LNCaP clone FGC (cell line): ENCODE measurements around the gene ARFGAP1.

Experiments used
- DNase-seq: peaks from one replicate; pipeline ENCODE4 v3.0.0-alpha.2; 2011; ENCODE audit warnings: low read depth
- H3K4me3 ChIP-seq: 2 replicates; pipeline ENCODE4 v1.5.1; 2011; ENCODE audit warnings: mild to moderate bottlenecking, low read depth, low read length, control low read depth
- TF ChIP-seq, protein P1 (sequence below): IDR thresholded peaks from 2 replicates; pipeline ENCODE4 v1.5.1; 2012; ENCODE audit warnings: mild to moderate bottlenecking; ENCODE audit not compliant: control insufficient read depth, insufficient read depth; ENCODE audit errors: extremely low read depth

The ARFGAP1 gene

DNA sequence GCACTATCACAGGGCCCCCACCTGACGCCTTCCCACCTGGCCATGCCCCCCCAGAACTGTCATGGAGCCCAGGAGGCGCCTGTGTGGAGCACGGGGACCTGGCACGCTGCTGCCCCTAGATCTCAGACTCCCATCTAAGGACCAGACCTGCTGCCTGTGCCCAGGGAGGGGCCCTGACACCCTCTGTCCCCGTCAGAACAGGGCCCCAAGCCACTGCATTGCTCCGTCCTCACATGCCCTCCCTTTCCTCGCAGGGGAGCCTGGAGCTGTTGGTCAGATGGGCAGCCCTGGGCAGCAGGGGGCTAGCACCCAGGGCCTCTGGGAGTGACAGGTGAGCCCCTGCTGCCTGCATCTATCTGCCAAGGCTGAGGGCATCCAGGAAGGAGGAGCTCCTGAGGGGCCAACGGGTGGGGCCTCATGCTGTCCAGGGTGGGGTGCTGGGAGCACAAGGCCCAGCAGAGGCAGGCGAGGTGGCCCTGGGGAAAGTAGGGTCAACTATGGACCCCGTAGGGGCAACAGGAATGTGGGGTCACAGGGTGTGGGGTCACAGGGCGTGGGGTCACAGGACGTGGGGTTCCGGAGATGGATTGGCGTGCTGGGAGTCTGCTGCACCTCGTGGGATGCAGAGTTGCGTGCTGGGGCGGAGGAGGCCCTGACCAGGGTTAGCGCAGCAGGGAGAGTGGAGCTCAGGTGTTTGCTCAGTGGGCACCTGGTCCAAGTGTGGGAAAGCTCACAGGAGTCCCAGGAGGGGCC lies 56.9 kb downstream of the ARFGAP1 start:
- DNase-seq = no peak
- TF ChIP-seq, protein P1, sequence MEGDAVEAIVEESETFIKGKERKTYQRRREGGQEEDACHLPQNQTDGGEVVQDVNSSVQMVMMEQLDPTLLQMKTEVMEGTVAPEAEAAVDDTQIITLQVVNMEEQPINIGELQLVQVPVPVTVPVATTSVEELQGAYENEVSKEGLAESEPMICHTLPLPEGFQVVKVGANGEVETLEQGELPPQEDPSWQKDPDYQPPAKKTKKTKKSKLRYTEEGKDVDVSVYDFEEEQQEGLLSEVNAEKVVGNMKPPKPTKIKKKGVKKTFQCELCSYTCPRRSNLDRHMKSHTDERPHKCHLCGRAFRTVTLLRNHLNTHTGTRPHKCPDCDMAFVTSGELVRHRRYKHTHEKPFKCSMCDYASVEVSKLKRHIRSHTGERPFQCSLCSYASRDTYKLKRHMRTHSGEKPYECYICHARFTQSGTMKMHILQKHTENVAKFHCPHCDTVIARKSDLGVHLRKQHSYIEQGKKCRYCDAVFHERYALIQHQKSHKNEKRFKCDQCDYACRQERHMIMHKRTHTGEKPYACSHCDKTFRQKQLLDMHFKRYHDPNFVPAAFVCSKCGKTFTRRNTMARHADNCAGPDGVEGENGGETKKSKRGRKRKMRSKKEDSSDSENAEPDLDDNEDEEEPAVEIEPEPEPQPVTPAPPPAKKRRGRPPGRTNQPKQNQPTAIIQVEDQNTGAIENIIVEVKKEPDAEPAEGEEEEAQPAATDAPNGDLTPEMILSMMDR = no peak
- no peak overlapping the region for H3K4me3 ChIP-seq

DNA sequence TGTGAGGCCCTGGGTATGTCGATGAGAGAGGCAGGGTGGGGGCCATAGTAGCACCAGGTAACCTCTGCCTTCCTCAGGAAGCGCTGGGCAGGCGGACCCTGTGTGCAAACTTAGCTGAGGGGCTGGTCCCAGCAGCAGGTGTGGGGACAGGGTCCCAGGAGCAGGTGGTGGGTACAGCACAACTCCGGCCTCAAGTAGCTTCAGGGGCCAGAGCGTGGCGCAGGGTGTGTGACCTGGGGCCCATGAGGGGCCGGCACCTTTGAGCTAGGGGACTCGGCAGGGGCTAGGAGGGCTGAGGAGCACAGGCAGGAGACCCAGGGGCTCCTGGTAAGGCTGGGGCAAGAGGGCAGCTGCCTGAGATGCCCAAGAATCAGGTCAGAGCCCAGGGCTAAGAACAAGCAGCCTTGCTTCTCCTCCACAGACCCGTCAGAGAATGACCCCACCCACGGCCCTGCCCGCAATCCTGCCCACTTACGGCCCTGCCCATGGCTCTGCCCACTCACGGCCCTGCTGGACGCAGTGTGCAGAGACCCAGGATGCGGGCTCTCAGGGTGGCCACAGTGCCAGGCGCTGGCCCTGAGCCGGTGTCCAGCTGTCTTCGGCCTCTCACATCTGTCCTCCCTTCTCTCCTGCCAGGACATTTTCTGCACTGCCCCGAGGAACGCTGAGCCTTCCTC lies 57.6 kb downstream of the ARFGAP1 start:
- no peak for DNase-seq
- TF ChIP-seq, protein P1 = no peak
- H3K4me3 ChIP-seq = no peak overlapping the region

DNA sequence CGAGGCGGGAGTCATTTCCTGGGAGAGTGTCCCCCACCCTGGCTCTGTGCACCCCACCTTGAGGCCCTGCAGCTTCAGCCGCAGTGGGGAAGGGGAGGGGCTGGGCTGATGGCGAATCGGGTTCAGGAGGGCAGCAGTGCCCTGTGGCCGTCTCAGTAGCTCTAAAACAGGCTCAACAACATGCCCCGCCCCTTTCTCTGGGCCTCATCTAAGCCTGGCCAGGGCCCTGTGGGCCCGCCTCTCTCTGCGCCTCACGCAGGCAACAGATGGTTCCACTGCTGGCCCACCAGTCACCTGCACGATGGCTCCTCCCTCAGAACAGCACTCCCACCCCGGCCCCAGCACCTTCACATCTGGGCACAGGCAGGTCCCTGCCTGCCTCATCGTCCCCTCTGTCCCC lies 58.3 kb downstream of the ARFGAP1 start:
- TF ChIP-seq, protein P1 = no peak
- H3K4me3 ChIP-seq = no peak overlapping the region
- DNase-seq = no peak

DNA sequence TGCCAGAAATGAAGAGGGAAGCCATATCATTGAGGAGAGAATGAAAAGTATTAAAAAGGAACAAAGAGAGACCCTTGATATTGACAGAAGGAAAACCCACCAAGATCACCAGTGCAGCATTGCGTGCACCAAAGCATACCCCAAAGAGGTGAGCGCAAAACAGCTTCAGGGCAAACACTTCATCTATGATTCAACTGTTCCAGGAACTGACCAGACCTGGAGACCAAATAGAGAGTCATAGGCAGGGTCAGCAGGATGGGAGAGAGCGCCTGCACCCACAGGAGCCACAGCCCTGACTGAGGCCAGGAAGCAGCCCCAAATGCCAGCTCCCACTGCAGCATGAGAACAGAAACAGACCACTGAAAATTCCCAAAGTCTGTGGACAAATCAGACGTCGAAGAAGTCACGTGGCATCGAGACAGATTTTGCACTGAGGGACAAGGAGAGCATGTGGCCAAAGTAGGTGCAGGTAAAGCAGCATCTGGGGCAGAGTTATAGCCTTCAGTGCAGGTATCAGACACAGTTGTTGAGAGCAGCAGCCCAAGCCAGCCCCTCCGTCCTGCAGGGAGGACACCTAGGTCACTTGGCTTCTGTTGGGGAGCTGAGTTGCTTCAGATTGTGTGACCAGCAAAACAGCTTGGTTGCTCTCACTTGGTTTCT lies 59.3 kb downstream of the ARFGAP1 start:
- DNase-seq = no peak
- TF ChIP-seq, protein P1 = no peak
- H3K4me3 ChIP-seq = no peak overlapping the region

DNA sequence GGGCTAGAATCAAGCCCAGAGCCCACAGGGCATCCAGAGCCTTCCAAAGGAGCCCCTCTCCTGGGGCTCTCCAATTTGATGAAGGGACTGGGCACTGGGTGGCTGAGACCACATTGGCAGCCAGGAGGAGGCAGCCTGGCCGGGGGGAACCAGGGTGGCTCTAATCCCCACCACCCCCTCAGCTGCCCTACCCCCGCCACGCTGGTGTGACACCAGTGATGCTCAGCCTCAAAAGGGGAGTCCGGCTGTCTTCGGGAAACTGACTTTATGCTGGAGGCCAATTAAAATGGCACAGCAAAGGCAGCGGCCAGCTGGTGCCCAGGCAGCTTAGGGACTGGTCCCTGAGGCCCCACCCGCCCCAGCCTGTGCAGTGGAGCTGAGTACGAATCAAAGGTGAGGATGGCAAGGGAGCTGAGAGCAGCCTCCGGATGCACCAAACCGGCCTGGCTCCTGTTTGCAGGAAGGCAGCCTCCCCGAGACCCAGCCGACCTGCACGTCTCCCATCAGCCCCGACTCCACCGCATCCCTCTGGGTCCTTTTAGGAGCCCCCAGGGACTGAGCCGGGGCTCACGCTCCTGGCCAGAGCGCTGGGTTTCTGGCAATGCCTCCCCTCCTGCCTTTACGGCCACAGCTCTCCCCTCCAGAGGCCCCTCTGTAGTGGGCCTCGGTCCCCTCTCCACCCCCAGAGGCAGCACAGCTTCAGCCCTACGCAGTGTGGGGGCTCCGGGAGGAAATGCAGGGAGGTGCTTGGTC lies 60.1 kb downstream of the ARFGAP1 start:
- TF ChIP-seq, protein P1 = no peak
- no peak overlapping the region for H3K4me3 ChIP-seq
- DNase-seq = no peak

DNA sequence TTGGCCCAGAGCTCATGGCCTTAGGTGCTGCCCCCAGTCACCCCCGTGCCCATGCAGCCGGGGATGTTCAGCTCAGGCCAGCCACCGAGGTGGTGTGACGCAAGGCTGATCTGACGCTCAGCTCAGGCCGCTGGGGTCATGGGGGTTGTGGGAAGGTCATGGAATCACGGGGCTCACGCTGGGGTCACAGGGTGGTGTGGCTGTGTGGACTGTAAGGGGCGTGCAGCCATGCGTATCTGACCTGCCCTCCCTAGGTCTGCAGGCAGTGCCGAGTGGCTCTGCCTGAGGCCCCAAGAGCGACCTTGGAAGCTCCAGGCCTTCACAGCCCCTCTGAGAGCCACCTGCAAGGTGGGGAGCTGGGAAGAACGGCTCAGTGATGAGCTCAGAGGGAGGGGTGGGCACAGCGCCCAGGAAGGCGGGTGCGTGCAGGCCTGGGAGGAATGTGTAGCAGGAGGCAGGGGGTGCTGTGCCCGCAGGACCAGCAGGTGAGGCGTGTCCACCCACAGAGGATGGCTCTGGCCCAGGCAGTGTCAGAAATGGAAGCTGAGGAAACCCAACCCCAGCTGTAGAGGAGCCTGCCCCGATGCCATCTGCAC lies 60.7 kb downstream of the ARFGAP1 start:
- no peak for DNase-seq
- no peak overlapping the region for H3K4me3 ChIP-seq
- TF ChIP-seq, protein P1 = no peak
